Measurements from ENCODE around the gene SLC8A1.
"Not testable (repeated sequence)": the region's sequence is repeated elsewhere in the genome, so short reads cannot be mapped to it uniquely, and the experiment has no call there.

The SLC8A1 gene

GRCh38 chr2:40093021-40093675, 358.7 kb downstream of the SLC8A1 start:
- TF ChIP-seq, protein P1, sequence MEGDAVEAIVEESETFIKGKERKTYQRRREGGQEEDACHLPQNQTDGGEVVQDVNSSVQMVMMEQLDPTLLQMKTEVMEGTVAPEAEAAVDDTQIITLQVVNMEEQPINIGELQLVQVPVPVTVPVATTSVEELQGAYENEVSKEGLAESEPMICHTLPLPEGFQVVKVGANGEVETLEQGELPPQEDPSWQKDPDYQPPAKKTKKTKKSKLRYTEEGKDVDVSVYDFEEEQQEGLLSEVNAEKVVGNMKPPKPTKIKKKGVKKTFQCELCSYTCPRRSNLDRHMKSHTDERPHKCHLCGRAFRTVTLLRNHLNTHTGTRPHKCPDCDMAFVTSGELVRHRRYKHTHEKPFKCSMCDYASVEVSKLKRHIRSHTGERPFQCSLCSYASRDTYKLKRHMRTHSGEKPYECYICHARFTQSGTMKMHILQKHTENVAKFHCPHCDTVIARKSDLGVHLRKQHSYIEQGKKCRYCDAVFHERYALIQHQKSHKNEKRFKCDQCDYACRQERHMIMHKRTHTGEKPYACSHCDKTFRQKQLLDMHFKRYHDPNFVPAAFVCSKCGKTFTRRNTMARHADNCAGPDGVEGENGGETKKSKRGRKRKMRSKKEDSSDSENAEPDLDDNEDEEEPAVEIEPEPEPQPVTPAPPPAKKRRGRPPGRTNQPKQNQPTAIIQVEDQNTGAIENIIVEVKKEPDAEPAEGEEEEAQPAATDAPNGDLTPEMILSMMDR (IDR thresholded peaks at IDR 0.05; ENCODE audit: low read depth, low read length), result no peak
- TF ChIP-seq, protein P2, sequence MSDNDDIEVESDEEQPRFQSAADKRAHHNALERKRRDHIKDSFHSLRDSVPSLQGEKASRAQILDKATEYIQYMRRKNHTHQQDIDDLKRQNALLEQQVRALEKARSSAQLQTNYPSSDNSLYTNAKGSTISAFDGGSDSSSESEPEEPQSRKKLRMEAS (IDR thresholded peaks at IDR 0.05; ENCODE audit: low read depth, low read length), result no peak
- no peak for TF ChIP-seq MYC (IDR thresholded peaks at IDR 0.05; ENCODE audit: low read depth, low read length)
- no peak for TF ChIP-seq POLR2A (IDR thresholded peaks at IDR 0.05; ENCODE audit: extremely low read depth, insufficient read length)
- DNase-seq (ENCODE audit: low read depth), result no peak
- no peak overlapping the region for H3K4me3 ChIP-seq (ENCODE audit: low read depth, low read length)

GRCh38 chr2:40090044-40090443, 361.8 kb downstream of the SLC8A1 start:
- TF ChIP-seq POLR2A (IDR thresholded peaks at IDR 0.05; ENCODE audit: extremely low read depth, insufficient read length), result no peak
- TF ChIP-seq, protein P1 (IDR thresholded peaks at IDR 0.05; ENCODE audit: low read depth, low read length), result no peak
- TF ChIP-seq MYC (IDR thresholded peaks at IDR 0.05; ENCODE audit: low read depth, low read length), result no peak
- TF ChIP-seq, protein P2 (IDR thresholded peaks at IDR 0.05; ENCODE audit: low read depth, low read length), result no peak
- no peak overlapping the region for H3K4me3 ChIP-seq (ENCODE audit: low read depth, low read length)
- DNase-seq (ENCODE audit: low read depth), result no peak

- no peak overlapping the region for H3K4me3 ChIP-seq (ENCODE audit: low read depth, low read length)
- TF ChIP-seq, protein P2 (IDR thresholded peaks at IDR 0.05; ENCODE audit: low read depth, low read length), result no peak
- TF ChIP-seq, protein P1 (IDR thresholded peaks at IDR 0.05; ENCODE audit: low read depth, low read length), result no peak
- TF ChIP-seq POLR2A (IDR thresholded peaks at IDR 0.05; ENCODE audit: extremely low read depth, insufficient read length) (no peak), MYC (IDR thresholded peaks at IDR 0.05; ENCODE audit: low read depth, low read length) (no peak)
- DNase-seq (ENCODE audit: low read depth), result no peak
These were observed 364.0 kb downstream of the SLC8A1 start for GRCh38 chr2:40087927-40088326.

- no peak overlapping the region for H3K4me3 ChIP-seq (ENCODE audit: low read depth, low read length)
- no peak for TF ChIP-seq POLR2A (IDR thresholded peaks at IDR 0.05; ENCODE audit: extremely low read depth, insufficient read length)
- no peak for TF ChIP-seq MYC (IDR thresholded peaks at IDR 0.05; ENCODE audit: low read depth, low read length)
- TF ChIP-seq, protein P2 (IDR thresholded peaks at IDR 0.05; ENCODE audit: low read depth, low read length), result no peak
- TF ChIP-seq, protein P1 (IDR thresholded peaks at IDR 0.05; ENCODE audit: low read depth, low read length), result no peak
- no peak for DNase-seq (ENCODE audit: low read depth)
These were observed 364.5 kb downstream of the SLC8A1 start for GRCh38 chr2:40087434-40087833.

GRCh38 chr2:40085786-40086185, 366.1 kb downstream of the SLC8A1 start:
- TF ChIP-seq, protein P2 (IDR thresholded peaks at IDR 0.05; ENCODE audit: low read depth, low read length), result no peak
- TF ChIP-seq, protein P1 (IDR thresholded peaks at IDR 0.05; ENCODE audit: low read depth, low read length), result no peak
- TF ChIP-seq POLR2A (IDR thresholded peaks at IDR 0.05; ENCODE audit: extremely low read depth, insufficient read length), result no peak
- no peak for TF ChIP-seq MYC (IDR thresholded peaks at IDR 0.05; ENCODE audit: low read depth, low read length)
- DNase-seq (ENCODE audit: low read depth), result no peak
- no peak overlapping the region for H3K4me3 ChIP-seq (ENCODE audit: low read depth, low read length)

GRCh38 chr2:40073336-40073735, 378.6 kb downstream of the SLC8A1 start:
- H3K4me3 ChIP-seq (ENCODE audit: low read depth, low read length); DNase-seq (ENCODE audit: low read depth): not testable (repeated sequence)
